ENCODE results near the gene CACNA1D.

CACNA1D gene

DNA sequence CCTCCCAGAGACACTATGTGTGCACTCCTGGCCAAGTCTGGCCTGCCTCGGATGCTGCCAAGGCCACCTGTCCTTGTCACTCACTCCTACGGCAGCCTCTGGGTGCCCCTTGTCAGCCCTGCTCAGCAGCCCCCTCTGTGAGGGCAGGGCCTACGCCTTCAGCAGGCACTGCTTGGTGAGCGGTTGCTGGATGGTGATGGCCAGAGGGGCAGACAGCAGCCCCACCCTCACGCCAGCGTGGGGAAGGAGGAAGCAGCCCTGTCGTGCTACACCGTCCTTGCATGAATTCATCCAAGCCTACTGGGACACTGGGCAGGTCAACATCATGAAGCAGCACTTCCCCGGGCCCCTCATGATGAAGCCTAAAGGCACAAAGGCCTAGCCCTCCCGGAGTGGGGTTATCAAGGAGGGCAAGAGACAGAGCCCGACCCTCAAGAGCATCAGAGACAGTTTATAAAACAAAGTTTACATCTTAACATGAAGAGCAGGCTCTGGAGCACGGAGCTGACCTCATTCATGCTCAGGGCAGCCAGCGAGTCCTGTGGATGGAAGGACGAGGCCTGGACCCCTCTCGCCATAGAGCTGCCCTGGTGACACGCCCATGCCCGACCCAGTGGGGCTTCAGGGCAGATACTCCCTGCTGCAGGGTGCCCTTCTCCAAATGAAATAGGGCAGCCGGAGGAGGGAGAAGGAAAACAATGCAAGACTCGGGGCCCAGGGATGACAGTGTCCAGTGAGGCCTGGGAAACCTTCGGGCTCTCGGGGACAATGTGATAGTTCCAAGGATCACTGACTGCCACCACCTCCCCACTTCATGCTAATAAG lies 326.6 kb downstream of the CACNA1D start:
- Histone ChIP-seq H3K9me3 (replicated peaks in 1 of 2; ENCODE audit: control insufficient read depth in 2 of 2, insufficient read depth in 1 of 2, low read depth in 1 of 2, low read length in 2 of 2) (no peaks in the 10 kb centered on the region), H3K4me2 (ENCODE audit: insufficient read depth, low read length, poor library complexity, severe bottlenecking) (no peak overlapping the region), H2AK5ac (ENCODE audit: low read depth, low read length) (no peak overlapping the region), H3K36me3 (replicated peaks in 1 of 2; ENCODE audit: control insufficient read depth in 2 of 2, insufficient read depth in 2 of 2, low read length in 2 of 2) (peaks cover 7 to 33% of the 10 kb centered on the region in 2 donors), H2BK12ac (ENCODE audit: low read length) (no peak overlapping the region), H2BK120ac (ENCODE audit: low read depth, low read length) (no peak overlapping the region), H2AFZ (ENCODE audit: low read length) (no peak overlapping the region), H3K4ac (ENCODE audit: low read length) (no peak overlapping the region), H3K27ac (replicated peaks; ENCODE audit: low read length) (no peak overlapping the region), H3K23ac (ENCODE audit: low read depth, low read length, poor library complexity) (peak overlapping the region; percentile 25), H3K27me3 (ENCODE audit: control insufficient read depth in 3 of 3, insufficient read depth in 3 of 3, low read depth in 1 of 3, low read length in 3 of 3) (no peaks in the 10 kb centered on the region), H3K79me1 (ENCODE audit: low read depth, low read length) (peaks cover 3% of the 10 kb centered on the region), H2BK5ac (ENCODE audit: low read length) (no peak overlapping the region), H3K18ac (ENCODE audit: low read length) (peak overlapping the region; percentile 11), H3K9ac (ENCODE audit: low read depth, low read length, poor library complexity) (peak overlapping the region; percentile 17), H4K8ac (ENCODE audit: low read depth, low read length) (no peak overlapping the region), H3K4me1 (ENCODE audit: control insufficient read depth in 2 of 2, insufficient read depth in 1 of 2, low read depth in 1 of 2, low read length in 2 of 2) (no peaks in the 10 kb centered on the region), H2BK15ac (ENCODE audit: low read length) (no peak overlapping the region), H3K4me3 (ENCODE audit: low read length in 2 of 2) (no peak overlapping the region), H4K91ac (ENCODE audit: low read depth, low read length, poor library complexity) (no peak overlapping the region), H3K14ac (ENCODE audit: low read length) (no peak overlapping the region)
- WGBS, 2 donors (ENCODE audit: extremely low coverage in 2 of 2, insufficient read length in 2 of 2, insufficient replicate concordance in 1 of 2), result no CpG with 5 or more reads among the region's 21 CpGs
- DNase-seq (ENCODE audit: low spot score), result no peak

GRCh38 chr3:53821631-53822121 lies 327.3 kb downstream of the CACNA1D start:
- DNase-seq (ENCODE audit: low spot score), result no peak
- H3K14ac ChIP-seq (ENCODE audit: low read length), result no peak overlapping the region
- H3K79me1 ChIP-seq (ENCODE audit: low read depth, low read length), result peaks cover 3% of the 10 kb centered on the region
- no peak overlapping the region for H3K27ac ChIP-seq (replicated peaks; ENCODE audit: low read length)
- H3K4ac ChIP-seq (ENCODE audit: low read length), result no peak overlapping the region
- no peak overlapping the region for H4K91ac ChIP-seq (ENCODE audit: low read depth, low read length, poor library complexity)
- no peak overlapping the region for H3K18ac ChIP-seq (ENCODE audit: low read length)
- no peak overlapping the region for H2BK12ac ChIP-seq (ENCODE audit: low read length)
- H3K36me3 ChIP-seq (replicated peaks in 1 of 2; ENCODE audit: control insufficient read depth in 2 of 2, insufficient read depth in 2 of 2, low read length in 2 of 2), result peaks cover 7 to 33% of the 10 kb centered on the region in 2 donors
- no peak overlapping the region for H2BK5ac ChIP-seq (ENCODE audit: low read length)
- no peak overlapping the region for H2BK15ac ChIP-seq (ENCODE audit: low read length)
- H3K4me2 ChIP-seq (ENCODE audit: insufficient read depth, low read length, poor library complexity, severe bottlenecking), result no peak overlapping the region
- no CpG with 5 or more reads among the region's 5 CpGs for WGBS, 2 donors (ENCODE audit: extremely low coverage in 2 of 2, insufficient read length in 2 of 2, insufficient replicate concordance in 1 of 2)
- H3K9me3 ChIP-seq (replicated peaks in 1 of 2; ENCODE audit: control insufficient read depth in 2 of 2, insufficient read depth in 1 of 2, low read depth in 1 of 2, low read length in 2 of 2), result no peaks in the 10 kb centered on the region
- H3K27me3 ChIP-seq (ENCODE audit: control insufficient read depth in 3 of 3, insufficient read depth in 3 of 3, low read depth in 1 of 3, low read length in 3 of 3), result no peaks in the 10 kb centered on the region
- H3K4me1 ChIP-seq (ENCODE audit: control insufficient read depth in 2 of 2, insufficient read depth in 1 of 2, low read depth in 1 of 2, low read length in 2 of 2), result no peaks in the 10 kb centered on the region
- H4K8ac ChIP-seq (ENCODE audit: low read depth, low read length), result no peak overlapping the region
- H3K4me3 ChIP-seq (ENCODE audit: low read length in 2 of 2), result no peak overlapping the region
- no peak overlapping the region for H2AFZ ChIP-seq (ENCODE audit: low read length)
- no peak overlapping the region for H2AK5ac ChIP-seq (ENCODE audit: low read depth, low read length)
- no peak overlapping the region for H2BK120ac ChIP-seq (ENCODE audit: low read depth, low read length)
- H3K23ac ChIP-seq (ENCODE audit: low read depth, low read length, poor library complexity), result no peak overlapping the region
- no peak overlapping the region for H3K9ac ChIP-seq (ENCODE audit: low read depth, low read length, poor library complexity)

DNA sequence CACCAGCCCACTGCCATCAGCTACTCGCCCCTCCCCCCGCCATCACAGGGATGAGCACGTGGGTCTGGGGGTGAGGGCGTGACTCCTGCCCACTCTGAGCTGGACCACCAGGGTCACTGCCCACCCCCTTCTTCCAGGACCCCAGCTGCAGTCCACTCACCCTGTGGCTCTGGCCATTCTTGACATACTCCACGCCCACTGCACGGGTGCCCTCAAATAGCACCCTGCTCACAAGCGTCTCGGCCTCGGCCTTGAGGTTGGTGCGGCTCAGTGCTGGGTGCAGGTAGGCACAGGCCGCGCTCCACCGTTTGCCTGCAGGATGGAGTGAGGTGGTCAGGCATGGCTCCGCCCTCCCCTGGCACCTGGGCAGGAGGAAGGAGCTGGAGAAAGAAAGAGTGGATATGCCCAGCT lies 327.9 kb downstream of the CACNA1D start:
- H2AFZ ChIP-seq (ENCODE audit: low read length), result no peak overlapping the region
- no peak overlapping the region for H3K23ac ChIP-seq (ENCODE audit: low read depth, low read length, poor library complexity)
- H2AK5ac ChIP-seq (ENCODE audit: low read depth, low read length), result no peak overlapping the region
- no peak overlapping the region for H2BK120ac ChIP-seq (ENCODE audit: low read depth, low read length)
- H3K18ac ChIP-seq (ENCODE audit: low read length), result peak overlapping the region; percentile 3
- H4K91ac ChIP-seq (ENCODE audit: low read depth, low read length, poor library complexity), result no peak overlapping the region
- no peak overlapping the region for H3K14ac ChIP-seq (ENCODE audit: low read length)
- no peak overlapping the region for H2BK15ac ChIP-seq (ENCODE audit: low read length)
- H3K27ac ChIP-seq (replicated peaks; ENCODE audit: low read length), result no peak overlapping the region
- no peak overlapping the region for H4K8ac ChIP-seq (ENCODE audit: low read depth, low read length)
- no peak overlapping the region for H3K4me2 ChIP-seq (ENCODE audit: insufficient read depth, low read length, poor library complexity, severe bottlenecking)
- H3K4me1 ChIP-seq (ENCODE audit: control insufficient read depth in 2 of 2, insufficient read depth in 1 of 2, low read depth in 1 of 2, low read length in 2 of 2), result no peaks in the 10 kb centered on the region
- no peaks in the 10 kb centered on the region for H3K27me3 ChIP-seq (ENCODE audit: control insufficient read depth in 3 of 3, insufficient read depth in 3 of 3, low read depth in 1 of 3, low read length in 3 of 3)
- WGBS, 2 donors (ENCODE audit: extremely low coverage in 2 of 2, insufficient read length in 2 of 2, insufficient replicate concordance in 1 of 2), result no CpG with 5 or more reads among the region's 14 CpGs
- no peak overlapping the region for H2BK5ac ChIP-seq (ENCODE audit: low read length)
- peaks cover 5 to 26% of the 10 kb centered on the region in 2 donors for H3K36me3 ChIP-seq (replicated peaks in 1 of 2; ENCODE audit: control insufficient read depth in 2 of 2, insufficient read depth in 2 of 2, low read length in 2 of 2)
- no peak overlapping the region for H2BK12ac ChIP-seq (ENCODE audit: low read length)
- H3K4ac ChIP-seq (ENCODE audit: low read length), result no peak overlapping the region
- H3K4me3 ChIP-seq (ENCODE audit: low read length in 2 of 2), result no peak overlapping the region
- H3K79me1 ChIP-seq (ENCODE audit: low read depth, low read length), result peaks cover 3% of the 10 kb centered on the region
- no peaks in the 10 kb centered on the region for H3K9me3 ChIP-seq (replicated peaks in 1 of 2; ENCODE audit: control insufficient read depth in 2 of 2, insufficient read depth in 1 of 2, low read depth in 1 of 2, low read length in 2 of 2)
- no peak overlapping the region for H3K9ac ChIP-seq (ENCODE audit: low read depth, low read length, poor library complexity)
- no peak for DNase-seq (ENCODE audit: low spot score)

DNA sequence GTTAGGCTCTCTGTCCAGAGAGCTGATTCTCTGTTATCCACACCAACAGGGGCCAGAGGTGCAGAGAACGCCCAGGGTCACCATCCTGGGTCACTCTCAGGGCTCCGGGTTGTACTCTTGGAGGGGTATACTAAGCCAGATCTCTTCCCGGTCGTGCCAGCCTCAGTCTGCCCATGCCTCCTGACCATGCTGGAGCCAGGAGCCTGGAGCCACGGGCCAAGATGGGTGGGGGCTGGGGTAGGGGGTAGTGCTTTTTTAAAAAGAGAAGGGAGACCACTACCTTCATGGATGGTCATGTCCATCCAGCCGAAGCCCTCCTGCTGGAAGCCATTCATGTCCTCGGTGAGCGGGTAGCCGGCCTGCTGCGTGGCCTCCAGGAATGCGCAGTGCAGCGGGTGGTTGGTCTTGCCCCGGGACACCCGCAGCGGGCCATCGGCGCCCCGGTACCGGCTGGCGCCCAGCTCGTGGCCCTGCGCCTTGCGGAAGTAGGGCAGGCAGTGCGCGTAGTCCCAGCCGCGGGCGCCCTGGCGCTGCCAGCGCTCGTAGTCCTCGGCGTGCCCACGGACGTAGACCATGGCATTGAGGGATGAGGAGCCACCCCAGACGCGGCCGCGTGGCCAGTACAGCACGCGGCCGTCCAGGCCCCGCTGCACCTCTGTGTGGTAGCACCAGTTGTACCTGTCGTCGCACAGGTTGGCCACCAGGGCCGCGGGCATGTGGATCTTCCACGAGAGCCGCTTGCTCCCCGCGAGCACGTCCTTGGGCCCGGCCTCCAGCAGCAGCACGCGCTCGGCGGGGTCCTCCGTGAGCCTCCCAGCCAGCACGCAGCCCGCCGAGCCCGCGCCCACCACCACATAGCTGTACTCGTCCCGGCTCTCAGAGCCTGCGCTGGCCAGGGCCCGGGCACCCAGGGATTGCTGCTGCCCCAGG lies 328.9 kb downstream of the CACNA1D start:
- Histone ChIP-seq H2BK15ac (ENCODE audit: low read length) (no peak overlapping the region), H3K36me3 (replicated peaks in 1 of 2; ENCODE audit: control insufficient read depth in 2 of 2, insufficient read depth in 2 of 2, low read length in 2 of 2) (peaks cover 4 to 19% of the 10 kb centered on the region in 2 donors), H3K14ac (ENCODE audit: low read length) (no peak overlapping the region), H2AFZ (ENCODE audit: low read length) (no peak overlapping the region), H4K8ac (ENCODE audit: low read depth, low read length) (peak overlapping the region; percentile 77), H2BK5ac (ENCODE audit: low read length) (no peak overlapping the region), H3K23ac (ENCODE audit: low read depth, low read length, poor library complexity) (peak overlapping the region; percentile 39), H3K4me3 (ENCODE audit: low read length in 2 of 2) (no peak overlapping the region), H3K27me3 (ENCODE audit: control insufficient read depth in 3 of 3, insufficient read depth in 3 of 3, low read depth in 1 of 3, low read length in 3 of 3) (no peaks in the 10 kb centered on the region), H3K79me1 (ENCODE audit: low read depth, low read length) (peaks cover 3% of the 10 kb centered on the region), H3K4ac (ENCODE audit: low read length) (no peak overlapping the region), H3K18ac (ENCODE audit: low read length) (peak overlapping the region; percentile 58), H2BK12ac (ENCODE audit: low read length) (no peak overlapping the region), H3K9ac (ENCODE audit: low read depth, low read length, poor library complexity) (no peak overlapping the region), H3K4me1 (ENCODE audit: control insufficient read depth in 2 of 2, insufficient read depth in 1 of 2, low read depth in 1 of 2, low read length in 2 of 2) (no peaks in the 10 kb centered on the region), H4K91ac (ENCODE audit: low read depth, low read length, poor library complexity) (no peak overlapping the region), H3K4me2 (ENCODE audit: insufficient read depth, low read length, poor library complexity, severe bottlenecking) (no peak overlapping the region), H2BK120ac (ENCODE audit: low read depth, low read length) (no peak overlapping the region), H3K27ac (replicated peaks; ENCODE audit: low read length) (no peak overlapping the region), H3K9me3 (replicated peaks in 1 of 2; ENCODE audit: control insufficient read depth in 2 of 2, insufficient read depth in 1 of 2, low read depth in 1 of 2, low read length in 2 of 2) (no peaks in the 10 kb centered on the region), H2AK5ac (ENCODE audit: low read depth, low read length) (no peak overlapping the region)
- WGBS, 2 donors (ENCODE audit: extremely low coverage in 2 of 2, insufficient read length in 2 of 2, insufficient replicate concordance in 1 of 2), result no CpG with 5 or more reads among the region's 67 CpGs
- DNase-seq (ENCODE audit: low spot score), result no peak

All from neuronal stem cell (in vitro differentiated cells).